ENCODE data around the gene ARHGEF33.

DNA sequence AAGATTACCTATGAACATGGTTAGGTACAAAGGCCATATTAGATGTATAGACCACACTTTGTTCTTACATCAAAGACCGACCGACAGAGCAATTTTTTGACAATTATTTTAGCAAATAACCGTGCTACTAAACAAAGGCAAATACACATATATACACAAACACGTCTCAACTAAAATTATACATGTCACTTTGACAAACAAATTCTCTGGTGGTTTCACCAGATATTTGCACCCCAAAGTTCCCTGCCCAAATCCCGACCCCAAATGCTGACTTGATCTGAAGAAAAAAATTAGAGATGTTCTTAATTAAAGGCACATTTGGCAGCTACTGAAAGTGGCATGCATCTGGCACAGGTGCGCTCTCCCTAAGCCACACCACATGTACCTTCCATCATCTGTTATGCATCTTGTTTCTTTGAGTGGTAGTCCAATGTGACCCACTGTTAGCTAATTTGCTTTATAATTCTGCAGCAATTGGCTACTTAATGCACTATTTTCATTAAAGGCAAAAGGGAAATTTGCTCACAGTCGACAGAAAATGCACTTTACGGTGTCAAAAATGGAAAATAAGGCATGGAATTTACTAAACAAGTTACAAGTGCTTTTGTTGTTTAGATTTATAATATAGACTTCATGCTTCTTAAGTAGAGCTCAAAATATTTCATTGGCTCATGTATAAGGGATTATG lies 92.1 kb downstream of the ARHGEF33 start:
- TF ChIP-seq, protein P1, sequence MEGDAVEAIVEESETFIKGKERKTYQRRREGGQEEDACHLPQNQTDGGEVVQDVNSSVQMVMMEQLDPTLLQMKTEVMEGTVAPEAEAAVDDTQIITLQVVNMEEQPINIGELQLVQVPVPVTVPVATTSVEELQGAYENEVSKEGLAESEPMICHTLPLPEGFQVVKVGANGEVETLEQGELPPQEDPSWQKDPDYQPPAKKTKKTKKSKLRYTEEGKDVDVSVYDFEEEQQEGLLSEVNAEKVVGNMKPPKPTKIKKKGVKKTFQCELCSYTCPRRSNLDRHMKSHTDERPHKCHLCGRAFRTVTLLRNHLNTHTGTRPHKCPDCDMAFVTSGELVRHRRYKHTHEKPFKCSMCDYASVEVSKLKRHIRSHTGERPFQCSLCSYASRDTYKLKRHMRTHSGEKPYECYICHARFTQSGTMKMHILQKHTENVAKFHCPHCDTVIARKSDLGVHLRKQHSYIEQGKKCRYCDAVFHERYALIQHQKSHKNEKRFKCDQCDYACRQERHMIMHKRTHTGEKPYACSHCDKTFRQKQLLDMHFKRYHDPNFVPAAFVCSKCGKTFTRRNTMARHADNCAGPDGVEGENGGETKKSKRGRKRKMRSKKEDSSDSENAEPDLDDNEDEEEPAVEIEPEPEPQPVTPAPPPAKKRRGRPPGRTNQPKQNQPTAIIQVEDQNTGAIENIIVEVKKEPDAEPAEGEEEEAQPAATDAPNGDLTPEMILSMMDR (IDR thresholded peaks at IDR 0.05) = no peak
- TF ChIP-seq POLR2A (IDR thresholded peaks at IDR 0.05) = no peak

Data from testis (tissue), 2 donors.